ENCODE data around the gene PHKB.
"Not testable (repeated sequence)": the region's sequence is repeated elsewhere in the genome, so short reads cannot be mapped to it uniquely, and the experiment has no call there.

The PHKB gene

GRCh38 chr16:47666434-47666833 lies 205.3 kb downstream of the PHKB start:
- TF ChIP-seq, protein P1, sequence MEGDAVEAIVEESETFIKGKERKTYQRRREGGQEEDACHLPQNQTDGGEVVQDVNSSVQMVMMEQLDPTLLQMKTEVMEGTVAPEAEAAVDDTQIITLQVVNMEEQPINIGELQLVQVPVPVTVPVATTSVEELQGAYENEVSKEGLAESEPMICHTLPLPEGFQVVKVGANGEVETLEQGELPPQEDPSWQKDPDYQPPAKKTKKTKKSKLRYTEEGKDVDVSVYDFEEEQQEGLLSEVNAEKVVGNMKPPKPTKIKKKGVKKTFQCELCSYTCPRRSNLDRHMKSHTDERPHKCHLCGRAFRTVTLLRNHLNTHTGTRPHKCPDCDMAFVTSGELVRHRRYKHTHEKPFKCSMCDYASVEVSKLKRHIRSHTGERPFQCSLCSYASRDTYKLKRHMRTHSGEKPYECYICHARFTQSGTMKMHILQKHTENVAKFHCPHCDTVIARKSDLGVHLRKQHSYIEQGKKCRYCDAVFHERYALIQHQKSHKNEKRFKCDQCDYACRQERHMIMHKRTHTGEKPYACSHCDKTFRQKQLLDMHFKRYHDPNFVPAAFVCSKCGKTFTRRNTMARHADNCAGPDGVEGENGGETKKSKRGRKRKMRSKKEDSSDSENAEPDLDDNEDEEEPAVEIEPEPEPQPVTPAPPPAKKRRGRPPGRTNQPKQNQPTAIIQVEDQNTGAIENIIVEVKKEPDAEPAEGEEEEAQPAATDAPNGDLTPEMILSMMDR (IDR thresholded peaks at IDR 0.05; ENCODE audit: control insufficient read depth, extremely low read depth, insufficient read depth): no peak
- H3K4me3 ChIP-seq (ENCODE audit: low read depth, low read length): no peak overlapping the region
- no peak for DNase-seq (ENCODE audit: low read depth)

GRCh38 chr16:47667956-47668355 lies 206.8 kb downstream of the PHKB start:
- TF ChIP-seq, protein P1 (IDR thresholded peaks at IDR 0.05; ENCODE audit: control insufficient read depth, extremely low read depth, insufficient read depth): no peak
- DNase-seq (ENCODE audit: low read depth): no peak
- H3K4me3 ChIP-seq (ENCODE audit: low read depth, low read length): no peak overlapping the region

DNA sequence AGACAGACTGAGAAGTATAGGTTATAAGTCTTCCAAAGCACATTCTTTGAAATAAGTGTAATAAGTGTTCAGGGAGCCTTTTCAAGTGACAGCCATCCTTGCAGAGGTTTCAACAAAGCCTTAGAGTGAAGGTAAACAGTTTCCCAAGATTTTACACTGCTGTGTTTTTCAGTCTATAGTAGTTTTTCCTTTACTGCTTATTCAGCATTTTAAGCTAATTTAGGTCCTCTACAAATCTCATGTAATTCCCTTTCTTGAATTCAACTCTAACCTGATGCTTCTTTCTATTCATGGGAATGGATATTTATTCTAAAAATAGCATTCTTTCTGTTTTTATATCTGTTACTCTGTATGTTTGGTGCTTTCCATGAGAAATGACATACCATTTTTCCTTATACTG lies 211.3 kb downstream of the PHKB start:
- H3K4me3 ChIP-seq (ENCODE audit: low read depth, low read length): no peak overlapping the region
- DNase-seq (ENCODE audit: low read depth): no peak

DNA sequence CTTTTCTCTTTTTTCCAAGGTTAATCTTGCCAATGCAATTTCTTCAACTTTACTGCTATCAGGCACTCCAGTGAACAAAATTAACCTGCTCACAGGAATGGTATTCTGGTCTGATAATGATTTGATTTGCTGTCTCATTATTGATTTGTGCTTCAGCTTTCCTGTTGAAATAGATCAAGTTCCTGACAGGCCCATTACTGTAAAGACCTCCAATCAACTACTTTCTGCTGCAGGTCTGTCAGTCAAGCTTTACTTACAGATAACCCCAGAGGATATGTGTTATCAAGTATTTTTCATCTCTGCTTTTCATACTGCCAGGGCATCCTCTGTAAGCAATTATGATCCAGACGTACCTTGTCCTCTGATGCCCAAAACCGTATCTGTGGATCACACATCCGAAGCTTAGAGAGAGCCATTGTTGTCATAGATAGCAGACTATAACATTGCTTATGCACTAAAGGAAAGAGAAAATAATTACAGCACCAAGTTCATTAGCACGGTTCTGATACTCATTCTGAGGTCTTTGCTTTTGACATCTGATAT lies 215.6 kb downstream of the PHKB start:
- TF ChIP-seq, protein P1 (IDR thresholded peaks at IDR 0.05; ENCODE audit: control insufficient read depth, extremely low read depth, insufficient read depth): no peak
- H3K4me3 ChIP-seq (ENCODE audit: low read depth, low read length): no peak overlapping the region
- no peak for DNase-seq (ENCODE audit: low read depth)

More for the DNA sequence above, 211.3 kb downstream of the PHKB start:
- TF ChIP-seq, protein P1 (IDR thresholded peaks at IDR 0.05; ENCODE audit: control insufficient read depth, extremely low read depth, insufficient read depth): no peak

GRCh38 chr16:47681571-47681970 lies 220.4 kb downstream of the PHKB start:
- not testable (repeated sequence) for H3K4me3 ChIP-seq (ENCODE audit: low read depth, low read length); DNase-seq (ENCODE audit: low read depth)

DNA sequence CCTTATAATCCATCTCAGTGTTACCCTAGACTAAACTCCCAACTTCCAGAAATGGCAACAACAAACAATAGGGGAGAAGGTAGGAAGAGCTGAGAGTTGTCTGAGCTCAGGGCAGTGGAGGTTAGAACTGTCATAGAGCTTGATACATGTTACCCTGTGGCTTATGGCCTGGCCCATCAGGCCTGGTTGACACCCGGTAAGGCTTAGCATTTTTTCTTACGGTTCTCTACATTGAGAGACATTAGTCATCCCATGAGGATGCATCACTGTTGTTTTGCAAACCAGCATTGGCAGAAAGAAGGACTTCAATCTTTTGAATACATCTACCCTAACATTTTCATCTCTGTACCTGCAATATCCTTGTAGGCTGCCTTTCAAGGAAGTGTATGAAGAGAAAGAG lies 226.6 kb downstream of the PHKB start:
- TF ChIP-seq, protein P1 (IDR thresholded peaks at IDR 0.05; ENCODE audit: control insufficient read depth, extremely low read depth, insufficient read depth): no peak
- DNase-seq (ENCODE audit: low read depth): no peak
- H3K4me3 ChIP-seq (ENCODE audit: low read depth, low read length): no peak overlapping the region

DNA sequence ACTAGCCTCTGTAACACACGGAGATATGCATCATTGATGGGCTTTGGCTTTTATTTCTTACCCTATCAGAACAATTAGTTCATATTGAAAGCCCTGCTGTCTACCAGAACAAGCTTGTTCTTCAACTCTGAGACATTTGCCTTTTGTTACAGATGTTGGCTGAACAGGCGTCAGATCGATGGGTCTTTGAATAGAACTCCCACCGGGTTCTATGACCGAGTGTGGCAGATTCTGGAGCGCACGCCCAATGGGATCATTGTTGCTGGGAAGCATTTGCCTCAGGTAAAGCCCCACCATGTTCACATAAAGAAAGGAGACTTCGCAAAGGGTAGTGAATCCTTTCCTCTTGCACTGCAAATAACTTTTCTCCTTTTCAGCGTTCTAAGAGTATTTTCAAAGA lies 232.1 kb downstream of the PHKB start:
- TF ChIP-seq, protein P1 (IDR thresholded peaks at IDR 0.05; ENCODE audit: control insufficient read depth, extremely low read depth, insufficient read depth): no peak
- no peak for DNase-seq (ENCODE audit: low read depth)
- no peak overlapping the region for H3K4me3 ChIP-seq (ENCODE audit: low read depth, low read length)
